ENCODE data around the gene MCEMP1.

DNA sequence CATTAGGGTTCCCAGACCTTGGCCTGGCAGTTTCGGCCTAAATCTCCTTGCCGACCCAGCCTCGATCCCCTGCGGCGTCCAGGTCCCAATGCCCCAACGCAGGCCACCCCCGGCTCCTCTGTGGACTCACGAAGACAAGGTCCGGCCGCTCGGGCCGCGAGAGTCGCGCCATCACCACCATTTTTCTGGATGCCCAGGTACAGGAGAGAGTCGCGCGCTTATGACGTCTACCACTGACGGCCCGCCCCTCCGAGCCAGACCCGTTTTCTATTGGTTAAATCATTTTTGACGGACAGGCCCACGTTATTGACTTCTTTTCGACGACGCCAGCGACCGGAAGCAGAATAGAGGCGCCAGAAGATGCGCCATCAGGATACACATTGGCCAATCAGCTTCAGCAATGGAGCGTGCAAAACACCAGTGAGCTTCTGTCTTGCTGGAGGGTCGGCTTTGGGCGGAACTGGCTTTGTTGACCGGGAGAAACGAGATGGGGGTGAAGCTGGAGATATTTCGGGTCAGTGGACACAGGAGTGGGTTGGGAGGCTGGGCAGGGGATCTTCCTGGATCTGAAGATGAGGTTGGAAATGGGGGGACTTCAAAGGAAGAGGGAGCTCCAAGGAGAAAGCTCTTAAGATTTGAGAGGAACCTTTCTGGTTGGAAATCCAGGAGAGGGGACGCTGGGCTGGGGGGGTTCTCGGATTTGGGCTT is 47.4 kb upstream of the MCEMP1 start, which contains the start of the genes PET100 and XAB2:
- TF ChIP-seq IKZF1 (IDR thresholded peaks at IDR 0.05) (no peak), ZFP36 (IDR thresholded peaks at IDR 0.05; ENCODE audit: borderline replicate concordance, low read depth, low read length, partially characterized antibody) (no peak), REPIN1 (CRISPR knock-in tag; IDR thresholded peaks at IDR 0.05; ENCODE audit: borderline replicate concordance, low read depth) (peak; percentile 25; the same call in 1 of the 2 replicates), ZNF343 (CRISPR knock-in tag; IDR thresholded peaks at IDR 0.05) (no peak), MAZ (IDR thresholded peaks at IDR 0.05; ENCODE audit: borderline replicate concordance, low read depth, low read length) (0 out of 2 replicates have a peak, but pooled peaks have one; percentile 34), MAZ (CRISPR knock-in tag; IDR thresholded peaks at IDR 0.05; ENCODE audit: low read depth) (peak; percentile 71; the same call in 1 of the 2 replicates), POLR2A (IDR thresholded peaks at IDR 0.05; ENCODE audit: insufficient read depth in 1 of 2, low read depth in 2 of 2, low read length in 2 of 2) (peak; percentile 69 to 71), RNF2 (conservative IDR thresholded peaks at IDR 0.05; ENCODE audit: low read depth) (no peak), GATA4 (IDR thresholded peaks at IDR 0.05; ENCODE audit: borderline replicate concordance, low read depth) (no peak; the same call in 1 of the 2 replicates), SMC3 (IDR thresholded peaks at IDR 0.05; ENCODE audit: low read length) (no peak), EP300 (IDR thresholded peaks at IDR 0.05; ENCODE audit: low read depth in 2 of 2, low read length in 2 of 2) (no peak), EP300 (CRISPR knock-in tag; IDR thresholded peaks at IDR 0.05; ENCODE audit: borderline replicate concordance) (no peak), PCBP2 (optimal IDR thresholded peaks at IDR 0.05; ENCODE audit: low read depth, low read length, poor library complexity, severe bottlenecking) (no peak)

All from HepG2 (cell line).